ENCODE data around the gene ACTL7B.

ACTL7B gene

GRCh38 chr9:108860354-108860753 lies 4.6 kb upstream of the ACTL7B start:
- Histone ChIP-seq H3K27ac (ENCODE audit: poor library complexity, severe bottlenecking) (peak overlapping the region; percentile 43), H3K27me3 (ENCODE audit: insufficient read depth, poor library complexity, severe bottlenecking) (no peaks in the 10 kb centered on the region), H3K36me3 (ENCODE audit: low read depth) (no peaks in the 10 kb centered on the region), H3K9me3 (ENCODE audit: severe bottlenecking) (no peaks in the 10 kb centered on the region), H3K4me3 (ENCODE audit: severe bottlenecking) (no peak overlapping the region), H3K4me1 (ENCODE audit: insufficient read depth, poor library complexity, severe bottlenecking) (peaks cover 19% of the 10 kb centered on the region)
- ATAC-seq (ENCODE audit: low read depth), result 0 out of 3 replicates have a peak, but pooled peaks have one; percentile 15
- TF ChIP-seq, protein P1, sequence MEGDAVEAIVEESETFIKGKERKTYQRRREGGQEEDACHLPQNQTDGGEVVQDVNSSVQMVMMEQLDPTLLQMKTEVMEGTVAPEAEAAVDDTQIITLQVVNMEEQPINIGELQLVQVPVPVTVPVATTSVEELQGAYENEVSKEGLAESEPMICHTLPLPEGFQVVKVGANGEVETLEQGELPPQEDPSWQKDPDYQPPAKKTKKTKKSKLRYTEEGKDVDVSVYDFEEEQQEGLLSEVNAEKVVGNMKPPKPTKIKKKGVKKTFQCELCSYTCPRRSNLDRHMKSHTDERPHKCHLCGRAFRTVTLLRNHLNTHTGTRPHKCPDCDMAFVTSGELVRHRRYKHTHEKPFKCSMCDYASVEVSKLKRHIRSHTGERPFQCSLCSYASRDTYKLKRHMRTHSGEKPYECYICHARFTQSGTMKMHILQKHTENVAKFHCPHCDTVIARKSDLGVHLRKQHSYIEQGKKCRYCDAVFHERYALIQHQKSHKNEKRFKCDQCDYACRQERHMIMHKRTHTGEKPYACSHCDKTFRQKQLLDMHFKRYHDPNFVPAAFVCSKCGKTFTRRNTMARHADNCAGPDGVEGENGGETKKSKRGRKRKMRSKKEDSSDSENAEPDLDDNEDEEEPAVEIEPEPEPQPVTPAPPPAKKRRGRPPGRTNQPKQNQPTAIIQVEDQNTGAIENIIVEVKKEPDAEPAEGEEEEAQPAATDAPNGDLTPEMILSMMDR (IDR thresholded peaks at IDR 0.05; ENCODE audit: poor library complexity, severe bottlenecking), result no peak
- DNase-seq (ENCODE audit: low spot score), result no peak

DNA sequence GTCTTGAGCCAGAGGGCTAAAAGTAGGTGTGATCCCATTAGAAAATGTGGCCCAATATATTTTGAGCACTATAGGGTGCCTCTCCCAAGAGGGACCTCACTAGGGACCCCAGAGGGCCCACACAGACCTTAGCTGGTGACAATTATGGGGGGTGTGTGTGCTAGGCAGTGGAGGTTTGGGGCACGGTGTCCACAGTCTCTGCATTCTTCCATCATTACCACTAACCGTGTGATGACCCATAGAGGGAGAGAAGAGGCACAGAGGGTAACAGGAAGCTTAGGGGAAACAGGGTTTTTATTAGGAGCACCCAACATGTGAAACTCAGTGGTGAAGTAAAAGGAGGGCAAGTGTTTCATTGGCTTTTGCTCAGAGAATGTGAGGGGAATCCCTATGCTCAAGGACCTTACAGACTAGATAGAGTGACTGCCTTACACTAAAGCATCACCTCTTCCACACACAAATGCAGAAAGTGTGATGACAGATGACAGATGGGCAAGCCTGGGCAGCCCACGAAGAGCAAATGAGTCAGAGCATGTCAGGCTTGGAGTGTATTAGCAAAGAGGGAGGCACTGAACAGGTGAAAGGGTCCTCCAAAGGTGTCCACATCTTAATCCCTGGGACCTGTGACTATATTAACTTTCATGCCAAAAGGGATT lies 3.8 kb upstream of the ACTL7B start:
- TF ChIP-seq, protein P1 (IDR thresholded peaks at IDR 0.05; ENCODE audit: poor library complexity, severe bottlenecking), result no peak
- H3K4me1 ChIP-seq (ENCODE audit: insufficient read depth, poor library complexity, severe bottlenecking), result peaks cover 19% of the 10 kb centered on the region
- H3K27me3 ChIP-seq (ENCODE audit: insufficient read depth, poor library complexity, severe bottlenecking), result no peaks in the 10 kb centered on the region
- H3K4me3 ChIP-seq (ENCODE audit: severe bottlenecking), result no peak overlapping the region
- DNase-seq (ENCODE audit: low spot score) (no peak), ATAC-seq (ENCODE audit: low read depth) (peak; percentile 95)
- H3K27ac ChIP-seq (ENCODE audit: poor library complexity, severe bottlenecking), result peak overlapping the region; percentile 43
- no peaks in the 10 kb centered on the region for H3K9me3 ChIP-seq (ENCODE audit: severe bottlenecking)
- no peaks in the 10 kb centered on the region for H3K36me3 ChIP-seq (ENCODE audit: low read depth)

DNA sequence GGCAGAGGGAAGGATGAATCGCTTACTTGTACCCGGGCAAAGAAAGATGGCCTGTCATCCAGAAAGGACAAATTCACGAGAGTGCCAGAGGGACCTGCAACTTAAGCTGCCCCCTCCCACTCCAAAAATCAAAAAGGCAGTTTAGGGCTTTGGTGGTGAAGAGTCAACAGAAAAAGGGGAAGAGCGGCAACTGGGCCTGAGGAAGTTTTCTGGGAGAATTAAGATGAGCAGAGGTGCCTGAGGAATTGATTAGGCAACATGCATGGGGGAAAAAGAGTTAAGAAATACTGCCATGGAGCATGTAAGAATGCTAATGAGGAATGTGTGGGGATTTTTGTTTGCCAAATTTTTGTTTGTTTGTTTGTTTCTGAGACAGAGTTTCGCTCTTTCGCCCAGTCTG lies 1.8 kb upstream of the ACTL7B start:
- H3K27me3 ChIP-seq (ENCODE audit: insufficient read depth, poor library complexity, severe bottlenecking), result no peaks in the 10 kb centered on the region
- H3K9me3 ChIP-seq (ENCODE audit: severe bottlenecking), result no peaks in the 10 kb centered on the region
- H3K4me3 ChIP-seq (ENCODE audit: severe bottlenecking), result no peak overlapping the region
- ATAC-seq (ENCODE audit: low read depth) (no peak), DNase-seq (ENCODE audit: low spot score) (no peak)
- H3K36me3 ChIP-seq (ENCODE audit: low read depth), result no peaks in the 10 kb centered on the region
- TF ChIP-seq, protein P1 (IDR thresholded peaks at IDR 0.05; ENCODE audit: poor library complexity, severe bottlenecking), result no peak
- peaks cover 19% of the 10 kb centered on the region for H3K4me1 ChIP-seq (ENCODE audit: insufficient read depth, poor library complexity, severe bottlenecking)
- no peak overlapping the region for H3K27ac ChIP-seq (ENCODE audit: poor library complexity, severe bottlenecking)

GRCh38 chr9:108855529-108855886 lies 278 bp downstream of the ACTL7B start:
- H3K4me1 ChIP-seq (ENCODE audit: insufficient read depth, poor library complexity, severe bottlenecking), result peaks cover 15% of the 10 kb centered on the region
- ATAC-seq (ENCODE audit: low read depth) (no peak), DNase-seq (ENCODE audit: low spot score) (no peak)
- no peaks in the 10 kb centered on the region for H3K36me3 ChIP-seq (ENCODE audit: low read depth)
- H3K27ac ChIP-seq (ENCODE audit: poor library complexity, severe bottlenecking), result no peak overlapping the region
- TF ChIP-seq, protein P1 (IDR thresholded peaks at IDR 0.05; ENCODE audit: poor library complexity, severe bottlenecking), result no peak
- no peaks in the 10 kb centered on the region for H3K27me3 ChIP-seq (ENCODE audit: insufficient read depth, poor library complexity, severe bottlenecking)
- H3K4me3 ChIP-seq (ENCODE audit: severe bottlenecking), result no peak overlapping the region
- H3K9me3 ChIP-seq (ENCODE audit: severe bottlenecking), result no peaks in the 10 kb centered on the region

All from RWPE2 (cell line).